ENCODE results near the gene CC2D2B. TPM values are rescaled to one million over a fixed set of nuclear protein-coding genes. Genes with fewer than 3 reads are reported as not detected.

The CC2D2B gene
- total RNA-seq, 2 donors from 2014 or later: 0.33 to 1.4 TPM

DNA sequence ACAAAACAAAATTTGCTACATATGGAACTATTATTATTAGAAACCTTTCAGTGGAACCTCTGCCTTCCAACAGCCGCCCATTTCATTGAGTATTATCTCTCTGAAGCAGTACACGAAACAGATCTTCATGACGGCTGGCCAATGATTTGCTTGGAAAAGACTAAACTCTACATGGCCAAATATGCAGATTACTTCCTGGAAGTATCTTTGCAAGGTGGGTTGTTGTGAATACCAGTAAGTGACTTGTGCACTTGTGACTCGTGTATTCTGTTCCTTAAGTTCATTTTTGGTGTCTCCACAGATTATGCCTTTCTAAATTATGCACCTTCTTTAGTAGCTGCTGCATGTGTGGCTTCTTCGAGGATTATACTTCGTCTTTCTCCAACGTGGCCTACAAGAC lies 149.0 kb downstream of the CC2D2B start:
- H3K4me3 Mint-ChIP-seq: no peak overlapping the region

GRCh38 chr10:96061232-96061631 lies 153.5 kb downstream of the CC2D2B start:
- H3K27me3 Mint-ChIP-seq (ENCODE audit: insufficient read depth): no peaks in the 10 kb centered on the region
- Histone ChIP-seq H3K4me3 (ENCODE audit: low read length) (no peak overlapping the region), H3K4me1 (ENCODE audit: control insufficient read depth, insufficient read depth, low read length) (no peaks in the 10 kb centered on the region), H3K9ac (ENCODE audit: extremely low read depth, low read length, poor library complexity, severe bottlenecking) (no peak overlapping the region), H3K36me3 (ENCODE audit: control insufficient read depth, insufficient read depth, low read length) (peaks cover 53% of the 10 kb centered on the region), H3K27ac (ENCODE audit: low read depth, low read length) (no peak overlapping the region), H3K27me3 (ENCODE audit: control insufficient read depth, insufficient read depth, low read length, poor library complexity, severe bottlenecking) (no peaks in the 10 kb centered on the region), H3K9me3 (ENCODE audit: control insufficient read depth, low read length) (no peaks in the 10 kb centered on the region)
- H3K4me1 Mint-ChIP-seq: no peaks in the 10 kb centered on the region
- WGBS, 2 experiments (ENCODE audit: insufficient coverage in 1 of 2, insufficient read length in 1 of 2): 92 to 98% methylated on average over 3 of the region's 3 CpGs
- no peak overlapping the region for H3K27ac Mint-ChIP-seq
- DNase-seq: no peak
- H3K9me3 Mint-ChIP-seq: no peaks in the 10 kb centered on the region
- no peak overlapping the region for H3K4me3 Mint-ChIP-seq
- TF ChIP-seq, protein P1, sequence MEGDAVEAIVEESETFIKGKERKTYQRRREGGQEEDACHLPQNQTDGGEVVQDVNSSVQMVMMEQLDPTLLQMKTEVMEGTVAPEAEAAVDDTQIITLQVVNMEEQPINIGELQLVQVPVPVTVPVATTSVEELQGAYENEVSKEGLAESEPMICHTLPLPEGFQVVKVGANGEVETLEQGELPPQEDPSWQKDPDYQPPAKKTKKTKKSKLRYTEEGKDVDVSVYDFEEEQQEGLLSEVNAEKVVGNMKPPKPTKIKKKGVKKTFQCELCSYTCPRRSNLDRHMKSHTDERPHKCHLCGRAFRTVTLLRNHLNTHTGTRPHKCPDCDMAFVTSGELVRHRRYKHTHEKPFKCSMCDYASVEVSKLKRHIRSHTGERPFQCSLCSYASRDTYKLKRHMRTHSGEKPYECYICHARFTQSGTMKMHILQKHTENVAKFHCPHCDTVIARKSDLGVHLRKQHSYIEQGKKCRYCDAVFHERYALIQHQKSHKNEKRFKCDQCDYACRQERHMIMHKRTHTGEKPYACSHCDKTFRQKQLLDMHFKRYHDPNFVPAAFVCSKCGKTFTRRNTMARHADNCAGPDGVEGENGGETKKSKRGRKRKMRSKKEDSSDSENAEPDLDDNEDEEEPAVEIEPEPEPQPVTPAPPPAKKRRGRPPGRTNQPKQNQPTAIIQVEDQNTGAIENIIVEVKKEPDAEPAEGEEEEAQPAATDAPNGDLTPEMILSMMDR (conservative IDR thresholded peaks at IDR 0.05): no peak
- peaks cover 55% of the 10 kb centered on the region for H3K36me3 Mint-ChIP-seq (ENCODE audit: low read depth)

More for the DNA sequence above, 149.0 kb downstream of the CC2D2B start:
- DNase-seq: no peak
- H3K9me3 Mint-ChIP-seq: no peaks in the 10 kb centered on the region
- H3K4me1 Mint-ChIP-seq: no peaks in the 10 kb centered on the region
- Histone ChIP-seq H3K36me3 (ENCODE audit: control insufficient read depth, insufficient read depth, low read length) (peaks cover 81% of the 10 kb centered on the region), H3K27me3 (ENCODE audit: control insufficient read depth, insufficient read depth, low read length, poor library complexity, severe bottlenecking) (no peaks in the 10 kb centered on the region), H3K9me3 (ENCODE audit: control insufficient read depth, low read length) (no peaks in the 10 kb centered on the region), H3K4me1 (ENCODE audit: control insufficient read depth, insufficient read depth, low read length) (no peaks in the 10 kb centered on the region), H3K4me3 (ENCODE audit: low read length) (no peak overlapping the region), H3K9ac (ENCODE audit: extremely low read depth, low read length, poor library complexity, severe bottlenecking) (no peak overlapping the region), H3K27ac (ENCODE audit: low read depth, low read length) (no peak overlapping the region)
- TF ChIP-seq, protein P1 (conservative IDR thresholded peaks at IDR 0.05): no peak
- peaks cover 61% of the 10 kb centered on the region for H3K36me3 Mint-ChIP-seq (ENCODE audit: low read depth)
- 94 to 96% methylated on average over 7 of the region's 7 CpGs for WGBS, 2 experiments (ENCODE audit: insufficient coverage in 1 of 2, insufficient read length in 1 of 2)
- H3K27ac Mint-ChIP-seq: no peak overlapping the region
- no peaks in the 10 kb centered on the region for H3K27me3 Mint-ChIP-seq (ENCODE audit: insufficient read depth)

GRCh38 chr10:96072674-96073073 lies 164.9 kb downstream of the CC2D2B start:
- WGBS, 2 experiments (ENCODE audit: insufficient coverage in 1 of 2, insufficient read length in 1 of 2): 91% methylated on average over 2 of the region's 2 CpGs; no CpG with 5 or more reads in 1 of the 2 experiments
- H3K27ac Mint-ChIP-seq: no peak overlapping the region
- H3K4me1 Mint-ChIP-seq: peaks cover 20% of the 10 kb centered on the region
- DNase-seq: no peak
- Histone ChIP-seq H3K27me3 (ENCODE audit: control insufficient read depth, insufficient read depth, low read length, poor library complexity, severe bottlenecking) (no peaks in the 10 kb centered on the region), H3K4me3 (ENCODE audit: low read length) (no peak overlapping the region), H3K9ac (ENCODE audit: extremely low read depth, low read length, poor library complexity, severe bottlenecking) (no peak overlapping the region), H3K4me1 (ENCODE audit: control insufficient read depth, insufficient read depth, low read length) (peaks cover 2% of the 10 kb centered on the region), H3K27ac (ENCODE audit: low read depth, low read length) (no peak overlapping the region), H3K9me3 (ENCODE audit: control insufficient read depth, low read length) (no peaks in the 10 kb centered on the region), H3K36me3 (ENCODE audit: control insufficient read depth, insufficient read depth, low read length) (no peaks in the 10 kb centered on the region)
- H3K9me3 Mint-ChIP-seq: no peaks in the 10 kb centered on the region
- TF ChIP-seq, protein P1 (conservative IDR thresholded peaks at IDR 0.05): no peak
- no peaks in the 10 kb centered on the region for H3K36me3 Mint-ChIP-seq (ENCODE audit: low read depth)
- no peak overlapping the region for H3K4me3 Mint-ChIP-seq
- no peaks in the 10 kb centered on the region for H3K27me3 Mint-ChIP-seq (ENCODE audit: insufficient read depth)

Measured in endodermal cell (in vitro differentiated cells).